HAP-1 (cell line): ENCODE data around the gene MSRB2.

Experiments
- DNase-seq, 2 experiments: peaks; one replicate each; pipeline ENCODE4 v3.0.0-alpha.2; 2016 to 2020; ENCODE audit warnings: low spot score in 2 of 2
- H3K27me3 ChIP-seq: fragments of 250-450 bp; sonication (Bioruptor Pico); 2 replicates; pipeline ENCODE4 v1.5.1; 2020; ENCODE audit warnings: low read depth, mild to moderate bottlenecking, moderate library complexity
- H3K36me3 ChIP-seq: fragments of 250-450 bp; sonication (Bioruptor Pico); replicated peaks from 2 replicates; pipeline ENCODE4 v1.5.1; 2020; ENCODE audit warnings: mild to moderate bottlenecking
- H3K4me1 ChIP-seq: fragments of 250-450 bp; sonication (Bioruptor Pico); 2 replicates; pipeline ENCODE4 v1.5.1; 2020; ENCODE audit warnings: mild to moderate bottlenecking
- H3K4me3 ChIP-seq: fragments of 250-450 bp; sonication (Bioruptor Pico); 2 replicates; pipeline ENCODE4 v1.5.1; 2020; ENCODE audit warnings: mild to moderate bottlenecking, moderate library complexity
- H3K9me3 ChIP-seq: fragments of 250-450 bp; sonication (Bioruptor Pico); 2 replicates; pipeline ENCODE4 v1.5.1; 2020; ENCODE audit warnings: mild to moderate bottlenecking, moderate library complexity
- in situ Hi-C: fragments of 300-500 bp; cut with MboI; formaldehyde crosslinking; loops from 3 replicates; pipeline ENCODE4 v1.14.3; 2020; ENCODE audit warnings: low sequenced_read_pairs, inconsistent platforms, mixed read lengths

Gene MSRB2

GRCh38 chr10:23110722-23111516, 15.5 kb downstream of the MSRB2 start:
- no peak for DNase-seq
- Histone ChIP-seq H3K27me3 (no peaks in the 10 kb centered on the region), H3K9me3 (no peaks in the 10 kb centered on the region), H3K4me1 (no peaks in the 10 kb centered on the region), H3K36me3 (no peaks in the 10 kb centered on the region), H3K4me3 (no peak overlapping the region)
- in situ Hi-C loops: no loop called here

- in situ Hi-C loops: no loop called here
- H3K36me3 ChIP-seq: no peaks in the 10 kb centered on the region
These were observed 16.3 kb downstream of the MSRB2 start for GRCh38 chr10:23111517-23112286.

GRCh38 chr10:23114228-23114850, 19.0 kb downstream of the MSRB2 start:
- H3K4me3 ChIP-seq: no peak overlapping the region
- no peaks in the 10 kb centered on the region for H3K27me3 ChIP-seq
- no peaks in the 10 kb centered on the region for H3K9me3 ChIP-seq
- H3K4me1 ChIP-seq: no peaks in the 10 kb centered on the region
- in situ Hi-C loops: no loop called here
- H3K36me3 ChIP-seq: no peaks in the 10 kb centered on the region
- no peak for DNase-seq

More at GRCh38 chr10:23111517-23112286, 16.3 kb downstream of the MSRB2 start:
- Histone ChIP-seq H3K27me3 (no peaks in the 10 kb centered on the region), H3K4me1 (no peaks in the 10 kb centered on the region), H3K4me3 (no peak overlapping the region), H3K9me3 (no peaks in the 10 kb centered on the region)
- no peak for DNase-seq

- no peaks in the 10 kb centered on the region for H3K4me1 ChIP-seq
- no peaks in the 10 kb centered on the region for H3K27me3 ChIP-seq
- no peak for DNase-seq
- in situ Hi-C loops: no loop called here
- H3K4me3 ChIP-seq: no peak overlapping the region
- H3K9me3 ChIP-seq: no peaks in the 10 kb centered on the region
- no peaks in the 10 kb centered on the region for H3K36me3 ChIP-seq
These were observed 21.3 kb downstream of the MSRB2 start for GRCh38 chr10:23116486-23117205.

GRCh38 chr10:23120001-23120934, 24.9 kb downstream of the MSRB2 start:
- in situ Hi-C loops: no loop called here
- Histone ChIP-seq H3K9me3 (no peaks in the 10 kb centered on the region), H3K4me3 (no peak overlapping the region), H3K36me3 (no peaks in the 10 kb centered on the region), H3K4me1 (no peaks in the 10 kb centered on the region), H3K27me3 (no peaks in the 10 kb centered on the region)
- DNase-seq: no peak

GRCh38 chr10:23121135-23121534, 25.8 kb downstream of the MSRB2 start:
- H3K27me3 ChIP-seq: no peaks in the 10 kb centered on the region
- no peaks in the 10 kb centered on the region for H3K36me3 ChIP-seq
- H3K9me3 ChIP-seq: no peaks in the 10 kb centered on the region
- H3K4me1 ChIP-seq: no peaks in the 10 kb centered on the region
- no peak overlapping the region for H3K4me3 ChIP-seq
- no peak for DNase-seq
- in situ Hi-C loops: no loop called here

- no peak overlapping the region for H3K4me3 ChIP-seq
- H3K27me3 ChIP-seq: peaks cover 6% of the 10 kb centered on the region; the same call in 1 of the 2 replicates
- in situ Hi-C loops: no loop called here
- no peaks in the 10 kb centered on the region for H3K36me3 ChIP-seq
- H3K9me3 ChIP-seq: no peaks in the 10 kb centered on the region
- no peak for DNase-seq
- no peaks in the 10 kb centered on the region for H3K4me1 ChIP-seq
These were observed 41.1 kb downstream of the MSRB2 start for GRCh38 chr10:23136462-23136861.

- H3K4me3 ChIP-seq: no peak overlapping the region
- no peak for DNase-seq
- H3K27me3 ChIP-seq: peaks cover 6% of the 10 kb centered on the region
- no peaks in the 10 kb centered on the region for H3K4me1 ChIP-seq
- H3K9me3 ChIP-seq: no peaks in the 10 kb centered on the region
- in situ Hi-C loops: no loop called here
- no peaks in the 10 kb centered on the region for H3K36me3 ChIP-seq
These were observed 44.3 kb downstream of the MSRB2 start for GRCh38 chr10:23139677-23140076.

GRCh38 chr10:23141995-23142394, 46.6 kb downstream of the MSRB2 start:
- Histone ChIP-seq H3K36me3 (no peaks in the 10 kb centered on the region), H3K27me3 (peaks cover 6% of the 10 kb centered on the region), H3K4me3 (no peak overlapping the region), H3K4me1 (no peaks in the 10 kb centered on the region), H3K9me3 (no peaks in the 10 kb centered on the region)
- DNase-seq: no peak
- in situ Hi-C loops: no loop called here

GRCh38 chr10:23146258-23146657, 50.9 kb downstream of the MSRB2 start:
- in situ Hi-C loops: no loop called here
- peaks cover 1% of the 10 kb centered on the region for H3K27me3 ChIP-seq
- no peaks in the 10 kb centered on the region for H3K9me3 ChIP-seq
- DNase-seq: no peak
- H3K4me1 ChIP-seq: no peaks in the 10 kb centered on the region
- H3K36me3 ChIP-seq: no peaks in the 10 kb centered on the region
- no peak overlapping the region for H3K4me3 ChIP-seq

- Histone ChIP-seq H3K36me3 (no peaks in the 10 kb centered on the region), H3K4me3 (no peak overlapping the region), H3K4me1 (no peaks in the 10 kb centered on the region), H3K9me3 (no peaks in the 10 kb centered on the region), H3K27me3 (no peaks in the 10 kb centered on the region; the same call in 1 of the 2 replicates)
- in situ Hi-C loops: no loop called here
- no peak for DNase-seq
These were observed 51.7 kb downstream of the MSRB2 start for GRCh38 chr10:23147035-23147434.

- Histone ChIP-seq H3K27me3 (no peaks in the 10 kb centered on the region), H3K4me1 (no peaks in the 10 kb centered on the region), H3K36me3 (no peaks in the 10 kb centered on the region), H3K4me3 (no peak overlapping the region), H3K9me3 (no peaks in the 10 kb centered on the region)
- in situ Hi-C loops: no loop called here
- no peak for DNase-seq
These were observed 52.8 kb downstream of the MSRB2 start for GRCh38 chr10:23148214-23148613.

- Histone ChIP-seq H3K4me3 (no peak overlapping the region), H3K4me1 (no peaks in the 10 kb centered on the region), H3K36me3 (no peaks in the 10 kb centered on the region), H3K27me3 (no peaks in the 10 kb centered on the region), H3K9me3 (no peaks in the 10 kb centered on the region)
- no peak for DNase-seq
- in situ Hi-C loops: loop anchor here (10.0 to 25.0 kb wide), 4 partner anchors 387 to 1362 kb away; no protein-coding TSS in a partner anchor
These were observed 54.7 kb downstream of the MSRB2 start for GRCh38 chr10:23150091-23150490.
